ENCODE data around the gene SKIC8.
A peak's percentile ranks its signal among the peaks of the same experiment; 100 is the strongest.

SKIC8 gene

DNA sequence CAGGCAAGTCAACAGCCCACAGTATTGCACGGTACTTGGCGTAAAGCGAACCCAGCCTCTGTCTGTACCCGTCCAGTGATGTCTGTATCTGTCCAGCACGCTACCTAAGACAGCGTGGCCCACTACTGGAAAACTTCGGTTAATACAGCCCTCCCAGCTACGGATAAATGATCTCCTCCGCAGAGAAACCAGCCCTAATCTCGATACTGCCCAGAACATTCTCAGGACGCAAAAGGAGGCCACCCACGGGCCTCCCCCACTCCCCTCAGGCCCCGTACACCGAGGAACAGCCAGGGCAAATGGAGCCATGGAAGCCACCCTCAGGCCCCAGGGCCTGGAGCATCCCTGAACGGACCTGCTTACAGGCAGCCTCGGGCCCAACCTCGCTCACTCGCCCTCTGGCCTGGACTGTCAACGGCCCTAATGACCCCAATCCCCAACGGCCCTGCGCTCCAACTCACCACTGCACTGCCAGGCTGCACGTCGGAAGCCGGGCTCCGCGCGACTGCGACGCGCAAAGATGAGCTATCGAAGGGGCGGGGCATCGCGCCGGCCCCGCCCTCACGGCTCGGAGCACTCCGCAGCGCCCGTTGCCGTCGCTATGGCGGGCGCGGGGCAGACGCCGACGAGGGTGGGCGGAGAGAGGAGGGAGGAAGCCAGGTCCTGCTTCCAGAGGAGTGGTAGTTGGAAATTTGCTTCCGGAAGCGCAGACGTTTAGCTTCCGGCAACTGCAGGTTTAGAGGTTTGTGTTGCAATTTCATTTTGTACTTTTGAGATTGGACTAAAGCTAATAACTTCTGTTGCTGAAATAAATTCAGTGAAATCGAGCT, at the start of gene SKIC8:
Gene SKIC8 (minus strand): TSS at position 509 of the 830 bp plus-strand sequence. CDS start 3,923 bp downstream, outside the sequence.
- TF ChIP-seq, protein P1, sequence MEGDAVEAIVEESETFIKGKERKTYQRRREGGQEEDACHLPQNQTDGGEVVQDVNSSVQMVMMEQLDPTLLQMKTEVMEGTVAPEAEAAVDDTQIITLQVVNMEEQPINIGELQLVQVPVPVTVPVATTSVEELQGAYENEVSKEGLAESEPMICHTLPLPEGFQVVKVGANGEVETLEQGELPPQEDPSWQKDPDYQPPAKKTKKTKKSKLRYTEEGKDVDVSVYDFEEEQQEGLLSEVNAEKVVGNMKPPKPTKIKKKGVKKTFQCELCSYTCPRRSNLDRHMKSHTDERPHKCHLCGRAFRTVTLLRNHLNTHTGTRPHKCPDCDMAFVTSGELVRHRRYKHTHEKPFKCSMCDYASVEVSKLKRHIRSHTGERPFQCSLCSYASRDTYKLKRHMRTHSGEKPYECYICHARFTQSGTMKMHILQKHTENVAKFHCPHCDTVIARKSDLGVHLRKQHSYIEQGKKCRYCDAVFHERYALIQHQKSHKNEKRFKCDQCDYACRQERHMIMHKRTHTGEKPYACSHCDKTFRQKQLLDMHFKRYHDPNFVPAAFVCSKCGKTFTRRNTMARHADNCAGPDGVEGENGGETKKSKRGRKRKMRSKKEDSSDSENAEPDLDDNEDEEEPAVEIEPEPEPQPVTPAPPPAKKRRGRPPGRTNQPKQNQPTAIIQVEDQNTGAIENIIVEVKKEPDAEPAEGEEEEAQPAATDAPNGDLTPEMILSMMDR (IDR thresholded peaks at IDR 0.05; ENCODE audit: control insufficient read depth, insufficient read depth, low read depth, low read length, missing control alignments): no peak
- peak; percentile 49 for DNase-seq (ENCODE audit: low read depth)
- peak within 1 kb of the TSS; percentile 63 for H3K4me3 ChIP-seq (ENCODE audit: control insufficient read depth, low read depth, low read length)

DNA sequence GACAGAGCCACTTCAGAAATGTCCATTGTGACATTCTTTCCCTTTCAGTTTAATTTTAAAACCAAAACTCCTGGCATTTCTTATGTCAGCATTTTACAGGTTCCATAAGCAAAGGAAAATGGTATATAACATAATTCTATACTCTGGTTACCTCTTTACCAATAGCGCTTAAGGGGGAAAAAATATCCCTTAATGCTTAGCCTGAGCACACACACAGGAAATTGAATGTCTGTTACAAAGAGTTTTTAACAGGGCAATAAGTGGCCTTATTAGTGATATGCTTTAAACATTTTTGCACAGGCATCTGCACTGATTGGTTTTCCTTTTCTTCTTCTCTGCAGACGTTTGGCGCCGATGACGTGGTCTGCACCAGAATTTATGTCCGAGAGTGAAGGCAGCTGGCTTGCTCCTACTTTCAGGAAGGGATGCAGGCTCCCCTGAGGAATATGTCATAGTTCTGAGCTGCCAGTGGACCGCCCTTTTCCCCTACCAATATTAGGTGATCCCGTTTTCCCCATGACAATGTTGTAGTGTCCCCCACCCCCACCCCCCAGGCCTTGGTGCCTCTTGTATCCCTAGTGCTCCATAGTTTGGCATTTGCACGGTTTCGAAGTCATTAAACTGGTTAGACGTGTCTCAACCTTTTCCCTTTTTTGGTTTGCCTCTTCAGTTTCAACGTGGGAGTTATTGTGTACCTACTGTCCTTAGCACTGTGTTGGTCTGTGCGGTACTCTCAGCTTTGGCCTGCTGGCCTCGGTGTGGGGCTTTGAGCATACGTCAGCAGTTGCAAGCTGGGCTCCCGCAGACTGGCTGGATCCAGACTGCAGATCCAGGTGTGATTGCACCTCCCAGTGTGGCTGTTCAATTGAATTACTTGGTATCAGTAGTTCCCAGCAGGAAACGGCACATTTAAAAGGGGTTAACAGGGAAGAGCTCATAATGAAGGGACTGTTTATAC, 48.5 kb upstream of the SKIC8 start:
- TF ChIP-seq, protein P1 (IDR thresholded peaks at IDR 0.05; ENCODE audit: control insufficient read depth, insufficient read depth, low read depth, low read length, missing control alignments): no peak
- H3K4me3 ChIP-seq (ENCODE audit: control insufficient read depth, low read depth, low read length): no peak overlapping the region
- no peak for DNase-seq (ENCODE audit: low read depth)

DNA sequence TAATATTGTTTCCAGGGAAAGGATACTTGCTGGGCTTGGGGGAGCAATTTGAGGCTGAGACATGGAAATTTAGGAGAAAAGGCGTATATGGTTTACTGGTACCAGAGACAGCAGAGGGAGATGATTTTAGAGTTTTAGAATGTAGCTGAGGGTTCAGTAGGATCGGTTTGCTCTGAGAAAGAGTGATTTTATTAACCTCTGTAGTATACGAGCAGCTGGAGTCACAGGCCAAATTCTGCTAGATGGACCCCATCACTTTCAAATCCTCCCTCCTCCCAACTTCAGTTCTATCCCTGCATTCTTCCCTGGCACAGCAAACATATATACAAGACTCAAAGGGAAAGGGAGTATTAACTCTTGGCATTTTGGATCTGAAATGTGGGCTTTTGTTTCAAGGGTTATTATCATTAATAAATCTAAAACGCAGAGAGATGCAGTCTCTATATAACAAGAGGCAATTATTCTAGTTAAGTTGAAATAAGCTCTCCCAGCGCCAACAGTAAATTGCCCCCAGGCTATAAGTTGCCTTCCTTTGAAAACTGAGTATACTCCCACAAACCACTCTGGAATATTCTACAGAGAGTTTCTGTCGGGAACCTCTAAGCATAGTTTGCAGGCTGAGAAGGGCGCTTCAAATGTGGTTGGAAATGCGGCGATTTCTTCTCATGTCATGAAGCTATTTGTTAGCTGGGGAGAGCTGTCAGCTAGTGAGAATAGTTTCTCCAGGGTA, 46.2 kb upstream of the SKIC8 start:
- H3K4me3 ChIP-seq (ENCODE audit: control insufficient read depth, low read depth, low read length): no peak overlapping the region
- DNase-seq (ENCODE audit: low read depth): no peak
- TF ChIP-seq, protein P1 (IDR thresholded peaks at IDR 0.05; ENCODE audit: control insufficient read depth, insufficient read depth, low read depth, low read length, missing control alignments): no peak

DNA sequence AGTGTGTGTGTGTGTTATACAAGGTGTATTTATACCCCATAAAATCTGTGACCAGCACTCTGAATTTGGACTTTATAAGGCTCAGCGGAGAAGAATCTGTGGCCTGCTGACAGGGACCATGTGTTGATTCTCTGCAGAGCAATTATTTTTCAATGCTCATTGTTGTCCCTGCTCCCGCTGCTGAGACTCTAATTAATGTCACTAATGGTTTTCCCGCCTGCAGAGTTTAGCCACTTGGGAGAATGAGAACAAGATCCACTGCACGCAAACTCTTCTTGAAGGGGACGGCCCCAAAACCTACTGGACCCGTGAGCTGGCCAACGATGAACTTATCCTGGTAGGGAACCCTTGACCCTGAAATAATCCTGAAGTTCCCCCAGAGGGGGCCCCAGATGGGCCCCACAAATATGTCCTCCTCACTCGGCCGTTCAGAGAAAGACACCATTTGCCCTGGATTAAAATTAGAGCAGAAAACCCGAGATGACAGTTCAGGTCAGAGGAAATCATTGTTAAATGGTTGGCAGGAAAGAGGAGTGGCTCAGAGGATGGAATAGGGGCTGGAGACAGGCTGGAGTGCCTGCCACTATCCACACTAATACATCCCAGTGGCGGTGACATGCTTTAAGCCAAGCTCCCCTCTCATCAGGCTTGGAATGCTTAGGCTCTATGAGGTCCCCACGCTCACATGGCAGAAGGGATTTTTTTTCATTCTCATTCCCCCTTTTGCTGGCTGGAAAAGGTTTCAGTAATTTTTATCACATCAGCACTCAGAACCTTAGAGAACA, 44.1 kb upstream of the SKIC8 start:
- TF ChIP-seq, protein P1 (IDR thresholded peaks at IDR 0.05; ENCODE audit: control insufficient read depth, insufficient read depth, low read depth, low read length, missing control alignments): peak; percentile 5
- no peak for DNase-seq (ENCODE audit: low read depth)
- H3K4me3 ChIP-seq (ENCODE audit: control insufficient read depth, low read depth, low read length): no peak overlapping the region

DNA sequence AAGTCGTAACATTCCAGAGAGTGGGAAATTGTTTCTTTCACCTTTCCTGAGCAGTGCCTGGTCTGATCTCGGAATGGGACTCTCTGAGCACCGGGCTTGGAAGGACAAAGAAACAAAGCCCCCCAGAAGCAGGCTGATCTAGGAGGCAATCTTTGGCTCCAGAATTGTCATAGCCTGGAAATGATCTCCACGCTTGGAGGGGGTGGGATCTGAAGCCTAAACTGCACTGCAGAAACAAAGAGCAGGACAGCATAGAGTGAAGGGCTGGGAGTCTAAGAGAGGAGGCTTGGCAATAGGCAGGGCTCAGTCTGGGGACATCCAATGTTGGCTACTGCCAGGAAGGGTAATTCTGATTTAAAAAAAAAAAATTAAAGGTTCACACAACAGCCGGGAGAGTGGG, 42.6 kb upstream of the SKIC8 start:
- no peak overlapping the region for H3K4me3 ChIP-seq (ENCODE audit: control insufficient read depth, low read depth, low read length)
- DNase-seq (ENCODE audit: low read depth): no peak

More for the DNA sequence above, 42.6 kb upstream of the SKIC8 start:
- TF ChIP-seq, protein P1 (IDR thresholded peaks at IDR 0.05; ENCODE audit: control insufficient read depth, insufficient read depth, low read depth, low read length, missing control alignments): no peak

All from AG09309 (cell line).